Measurements from ENCODE around the gene KIRREL3.

The KIRREL3 gene

DNA sequence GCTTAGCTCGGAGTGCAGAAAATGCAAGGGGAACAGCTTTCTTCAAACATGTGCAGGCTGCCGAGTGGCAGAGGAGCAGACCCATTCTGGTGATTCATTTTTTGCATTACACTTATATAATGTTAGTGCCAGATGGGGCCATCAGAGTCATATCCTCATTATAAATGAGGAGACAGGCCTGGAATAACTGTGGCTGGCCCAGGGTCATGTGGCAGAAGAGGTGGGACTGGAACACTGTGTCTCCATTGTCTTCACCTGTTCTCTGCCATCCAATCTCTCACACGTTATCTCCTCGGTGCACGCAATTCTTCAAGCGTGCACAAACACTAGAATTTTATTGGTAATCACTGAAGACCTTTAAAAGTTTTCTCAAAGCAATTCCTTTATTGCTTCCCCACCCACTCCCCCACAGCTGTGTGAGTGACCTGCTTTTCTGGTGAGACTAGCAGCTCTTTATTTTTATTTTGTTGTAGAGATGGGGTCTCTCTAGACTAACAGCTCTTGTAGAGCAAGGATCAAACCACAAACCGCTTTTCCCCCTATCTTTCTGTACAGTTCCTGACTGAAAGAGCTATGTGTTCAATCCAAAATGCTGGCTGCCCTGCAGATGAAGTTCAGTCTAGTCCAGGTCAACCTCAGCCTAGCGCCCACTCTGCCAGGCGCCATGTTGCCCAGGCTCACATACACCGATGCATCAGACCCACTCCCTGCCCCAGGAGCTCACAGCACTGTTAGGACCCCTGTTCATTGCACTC lies 569.8 kb downstream of the KIRREL3 start:
- Histone ChIP-seq H3K4me3 (ENCODE audit: low read length) (no peak overlapping the region), H3K79me2 (ENCODE audit: low read length) (no peaks in the 10 kb centered on the region), H3K27ac (ENCODE audit: low read length) (no peak overlapping the region), H3K4me1 (ENCODE audit: low read length) (no peaks in the 10 kb centered on the region), H3K9ac (ENCODE audit: low read length) (no peak overlapping the region), H3K36me3 (replicated peaks; ENCODE audit: low read depth, low read length) (no peaks in the 10 kb centered on the region), H4K20me1 (ENCODE audit: insufficient read depth, low read length) (no peaks in the 10 kb centered on the region), H3K27me3 (ENCODE audit: low read depth, low read length) (no peaks in the 10 kb centered on the region), H3K4me2 (ENCODE audit: low read length) (no peak overlapping the region), H3K9me3 (ENCODE audit: insufficient read depth, low read length) (no peaks in the 10 kb centered on the region), H2AFZ (ENCODE audit: low read depth, low read length) (no peak overlapping the region)
- TF ChIP-seq CTCF (IDR thresholded peaks at IDR 0.05; ENCODE audit: low read depth, low read length) (no peak), EZH2phosphoT487 (IDR thresholded peaks at IDR 0.05; ENCODE audit: low read depth) (no peak)

DNA sequence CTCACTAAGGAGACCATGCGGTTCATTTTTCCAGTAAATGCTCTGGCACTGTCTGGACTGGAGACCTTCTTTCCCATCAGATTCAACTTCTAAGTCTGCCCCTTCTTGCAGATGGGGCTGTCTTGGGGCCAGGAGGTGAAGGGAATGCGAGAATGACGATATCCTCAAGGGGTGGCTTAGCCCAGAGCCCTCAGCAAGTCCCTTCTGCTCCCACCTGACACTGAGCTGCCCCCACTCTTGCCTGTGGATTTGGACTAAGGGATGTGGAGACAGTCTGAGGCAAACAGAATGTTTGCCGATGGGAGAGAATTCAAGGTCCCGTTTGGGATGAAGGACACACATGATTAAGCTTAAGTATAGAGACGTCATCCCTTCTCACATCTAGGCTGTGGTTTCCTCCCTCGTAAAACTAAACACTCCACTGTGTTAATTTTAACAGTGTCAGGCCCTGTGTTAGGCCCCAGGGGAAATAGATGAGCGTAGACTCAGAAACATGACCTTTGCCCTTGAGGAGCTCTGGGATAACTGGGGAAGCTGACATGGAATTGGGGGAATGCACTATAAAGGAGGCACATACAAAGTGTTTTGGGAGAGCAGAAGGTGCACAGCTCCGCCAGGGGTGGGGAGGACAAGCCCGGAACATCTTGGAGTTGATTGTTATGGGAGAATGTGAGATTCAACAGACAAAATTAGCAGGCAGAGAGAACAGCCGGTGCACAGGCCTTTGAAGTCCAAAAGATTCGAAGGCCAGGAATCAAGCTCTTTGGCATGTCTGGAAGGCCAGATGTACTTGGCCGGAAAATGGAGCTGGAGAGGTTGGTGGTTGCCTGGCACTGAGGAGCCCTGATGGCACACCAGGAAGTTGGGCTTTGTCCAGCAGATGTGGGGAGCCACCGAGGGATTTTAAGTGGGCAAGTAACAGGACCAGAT lies 573.5 kb downstream of the KIRREL3 start:
- H4K20me1 ChIP-seq (ENCODE audit: insufficient read depth, low read length): peaks cover 12% of the 10 kb centered on the region; the same call in 1 of the 2 replicates
- H3K36me3 ChIP-seq (replicated peaks; ENCODE audit: low read depth, low read length): no peaks in the 10 kb centered on the region
- H3K27me3 ChIP-seq (ENCODE audit: low read depth, low read length): peaks cover 10% of the 10 kb centered on the region
- TF ChIP-seq EZH2phosphoT487 (IDR thresholded peaks at IDR 0.05; ENCODE audit: low read depth) (no peak), CTCF (IDR thresholded peaks at IDR 0.05; ENCODE audit: low read depth, low read length) (no peak)
- H3K4me3 ChIP-seq (ENCODE audit: low read length): no peak overlapping the region
- H3K79me2 ChIP-seq (ENCODE audit: low read length): no peaks in the 10 kb centered on the region
- no peak overlapping the region for H2AFZ ChIP-seq (ENCODE audit: low read depth, low read length)
- no peak overlapping the region for H3K9ac ChIP-seq (ENCODE audit: low read length)
- H3K4me1 ChIP-seq (ENCODE audit: low read length): no peaks in the 10 kb centered on the region
- no peak overlapping the region for H3K27ac ChIP-seq (ENCODE audit: low read length)
- no peak overlapping the region for H3K4me2 ChIP-seq (ENCODE audit: low read length)
- H3K9me3 ChIP-seq (ENCODE audit: insufficient read depth, low read length): no peaks in the 10 kb centered on the region

DNA sequence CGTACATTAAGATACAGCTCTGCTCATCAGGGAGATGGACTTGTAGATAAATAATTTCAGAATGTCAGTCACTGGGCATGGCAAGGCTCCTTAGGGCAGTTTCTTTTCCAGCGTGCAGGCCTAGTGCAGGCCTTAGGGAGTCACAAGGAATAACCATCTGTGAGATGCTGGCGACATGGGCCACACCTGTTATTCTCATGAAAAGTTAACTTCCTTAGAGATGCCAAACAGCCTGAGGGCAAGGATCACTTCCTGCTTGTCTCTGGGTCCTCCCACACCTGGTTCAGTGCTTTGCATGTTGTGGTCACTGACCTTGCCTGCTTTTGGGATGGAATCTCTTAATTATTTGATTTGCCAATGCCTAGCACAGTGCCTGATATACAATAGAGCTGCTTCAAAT lies 574.5 kb downstream of the KIRREL3 start:
- Histone ChIP-seq H3K27ac (ENCODE audit: low read length) (no peak overlapping the region), H3K4me3 (ENCODE audit: low read length) (no peak overlapping the region), H3K4me2 (ENCODE audit: low read length) (no peak overlapping the region), H3K9ac (ENCODE audit: low read length) (no peak overlapping the region), H3K79me2 (ENCODE audit: low read length) (no peaks in the 10 kb centered on the region), H3K36me3 (replicated peaks; ENCODE audit: low read depth, low read length) (no peaks in the 10 kb centered on the region), H4K20me1 (ENCODE audit: insufficient read depth, low read length) (peaks cover 22% of the 10 kb centered on the region; the same call in 1 of the 2 replicates), H3K9me3 (ENCODE audit: insufficient read depth, low read length) (no peaks in the 10 kb centered on the region), H2AFZ (ENCODE audit: low read depth, low read length) (no peak overlapping the region), H3K27me3 (ENCODE audit: low read depth, low read length) (peaks cover 18% of the 10 kb centered on the region), H3K4me1 (ENCODE audit: low read length) (peaks cover 1% of the 10 kb centered on the region)
- no peak for TF ChIP-seq CTCF (IDR thresholded peaks at IDR 0.05; ENCODE audit: low read depth, low read length)
- no peak for TF ChIP-seq EZH2phosphoT487 (IDR thresholded peaks at IDR 0.05; ENCODE audit: low read depth)

DNA sequence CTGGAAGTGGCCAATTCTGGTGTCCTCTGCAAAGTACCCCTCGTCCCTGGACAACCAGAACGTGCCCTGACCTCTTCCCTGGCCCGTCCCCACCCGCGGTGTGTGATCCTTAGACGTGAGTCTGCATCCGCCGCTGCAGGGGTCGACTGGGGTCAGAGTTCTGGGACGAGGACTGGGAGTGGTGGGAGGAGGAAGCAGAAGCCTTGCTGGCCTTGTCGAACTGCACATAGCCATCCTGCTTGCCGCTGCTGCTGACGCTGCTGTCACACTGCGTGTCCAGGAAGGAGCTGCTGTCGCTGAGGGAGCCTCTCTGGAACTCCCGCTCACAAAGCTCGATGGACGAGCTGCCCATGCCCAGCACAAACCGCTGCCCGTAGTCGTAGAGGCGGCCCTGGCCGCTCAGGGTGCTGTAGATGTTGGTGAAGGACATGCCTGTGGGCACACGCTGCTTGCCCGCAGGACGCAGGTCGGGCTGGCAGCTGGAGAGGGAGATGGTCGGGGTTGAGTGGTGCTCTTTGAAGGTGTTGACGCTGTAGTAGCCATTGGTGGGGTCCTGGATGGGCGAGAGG lies 576.0 kb downstream of the KIRREL3 start:
- Histone ChIP-seq H3K4me1 (ENCODE audit: low read length) (peaks cover 14% of the 10 kb centered on the region), H4K20me1 (ENCODE audit: insufficient read depth, low read length) (peaks cover 33% of the 10 kb centered on the region; the same call in 1 of the 2 replicates), H3K9me3 (ENCODE audit: insufficient read depth, low read length) (no peaks in the 10 kb centered on the region), H3K4me3 (ENCODE audit: low read length) (no peak overlapping the region), H3K4me2 (ENCODE audit: low read length) (no peak overlapping the region), H3K36me3 (replicated peaks; ENCODE audit: low read depth, low read length) (no peaks in the 10 kb centered on the region), H2AFZ (ENCODE audit: low read depth, low read length) (no peak overlapping the region), H3K79me2 (ENCODE audit: low read length) (no peaks in the 10 kb centered on the region), H3K27ac (ENCODE audit: low read length) (no peak overlapping the region), H3K9ac (ENCODE audit: low read length) (no peak overlapping the region), H3K27me3 (ENCODE audit: low read depth, low read length) (peaks cover 18% of the 10 kb centered on the region)
- TF ChIP-seq EZH2phosphoT487 (IDR thresholded peaks at IDR 0.05; ENCODE audit: low read depth) (no peak), CTCF (IDR thresholded peaks at IDR 0.05; ENCODE audit: low read depth, low read length) (no peak)
